ENCODE measurements around the gene GNG7.

- TF ChIP-seq, protein P1, sequence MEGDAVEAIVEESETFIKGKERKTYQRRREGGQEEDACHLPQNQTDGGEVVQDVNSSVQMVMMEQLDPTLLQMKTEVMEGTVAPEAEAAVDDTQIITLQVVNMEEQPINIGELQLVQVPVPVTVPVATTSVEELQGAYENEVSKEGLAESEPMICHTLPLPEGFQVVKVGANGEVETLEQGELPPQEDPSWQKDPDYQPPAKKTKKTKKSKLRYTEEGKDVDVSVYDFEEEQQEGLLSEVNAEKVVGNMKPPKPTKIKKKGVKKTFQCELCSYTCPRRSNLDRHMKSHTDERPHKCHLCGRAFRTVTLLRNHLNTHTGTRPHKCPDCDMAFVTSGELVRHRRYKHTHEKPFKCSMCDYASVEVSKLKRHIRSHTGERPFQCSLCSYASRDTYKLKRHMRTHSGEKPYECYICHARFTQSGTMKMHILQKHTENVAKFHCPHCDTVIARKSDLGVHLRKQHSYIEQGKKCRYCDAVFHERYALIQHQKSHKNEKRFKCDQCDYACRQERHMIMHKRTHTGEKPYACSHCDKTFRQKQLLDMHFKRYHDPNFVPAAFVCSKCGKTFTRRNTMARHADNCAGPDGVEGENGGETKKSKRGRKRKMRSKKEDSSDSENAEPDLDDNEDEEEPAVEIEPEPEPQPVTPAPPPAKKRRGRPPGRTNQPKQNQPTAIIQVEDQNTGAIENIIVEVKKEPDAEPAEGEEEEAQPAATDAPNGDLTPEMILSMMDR (IDR thresholded peaks at IDR 0.05) = no peak
- TF ChIP-seq POLR2A (IDR thresholded peaks at IDR 0.05) = no peak
These were observed 94.5 kb downstream of the GNG7 start for GRCh38 chr19:2607712-2608601.

Data from testis (tissue), 2 donors.